Body of pancreas (tissue), 4 donors: ENCODE results near the gene AGAP1. TPM values are rescaled to one million over a fixed set of nuclear protein-coding genes. Genes with fewer than 3 reads are reported as not detected.

Experiments used
- ATAC-seq: fragments of 150-250 bp; one replicate; pipeline ENCODE4 v1.9.1; 2016
- DNase-seq, 4 donors: peaks; one replicate each; pipeline ENCODE4 v3.0.0-alpha.2; 2019
- H3K27ac ChIP-seq, 4 donors: fragments of 200-600 bp; sonication (generic); 1 replicate in 3 of 4; 2 replicates in 1 of 4; pipeline versions ENCODE4 v1.5.1 to v1.6.1; 2016 to 2019; ENCODE audit warnings: mild to moderate bottlenecking in 1 of 4, mixed read lengths in 1 of 4, moderate library complexity in 1 of 4
- H3K27me3 ChIP-seq, 2 donors: fragments of 200-600 bp; sonication (generic); one replicate each; pipeline ENCODE4 v1.6.0; 2016; ENCODE audit warnings: mild to moderate bottlenecking in 1 of 2
- H3K36me3 ChIP-seq, 2 donors: fragments of 200-600 bp; sonication (generic); replicated peaks in 1 of 2; 2 replicates each; pipeline ENCODE4 v1.5.1; 2016; ENCODE audit warnings: low read depth in 2 of 2; ENCODE audit not compliant: insufficient read depth in 1 of 2
- H3K4me1 ChIP-seq: fragments of 200-600 bp; sonication (generic); one replicate; pipeline ENCODE4 v1.6.0; 2016
- H3K4me3 ChIP-seq, 2 donors: fragments of 200-600 bp; sonication (generic); 1 replicate in 1 of 2; 2 replicates in 1 of 2; pipeline ENCODE4 v1.5.1; 2016 to 2019
- H3K9me3 ChIP-seq, 3 donors: fragments of 200-600 bp; sonication (generic); 1 replicate in 2 of 3; 2 replicates in 1 of 3; pipeline ENCODE4 v1.5.1; 2016
- POLR2A ChIP-seq, 3 donors: fragments of 450-650 bp; IDR thresholded peaks; one replicate each; pipeline ENCODE4 v1.6.1; 2016; ENCODE audit warnings: antibody characterized with exemption in 3 of 3, mild to moderate bottlenecking in 2 of 3
- whole genome bisulfite sequencing, 2 donors: methylation state at CpG; one replicate each; pipeline ENCODE4 v1.1.5; 2017; 5-methylcytosine and 5-hydroxymethylcytosine counted together
- intact Hi-C: fragments of 100-400 bp; cut with DNase I; formaldehyde crosslinking; loops from one replicate; pipeline ENCODE4 v1.15.1; 2023
- total RNA-seq, 2 donors: library from RNA; depleted of rRNA; stranded (reverse); fragments of >200 nt; gene quantifications; one replicate each; pipeline ENCODE4 v1.1.0, GENCODE V29; 2016
- TF ChIP-seq, protein P1 (sequence below), 7 experiments: fragments of 450-650 bp in 4 of 7; fragments of 200-600 bp in 3 of 7; sonication (generic) in 3 of 7; IDR thresholded peaks; one replicate each; pipeline ENCODE4 v1.5.1; 2016 to 2019; ENCODE audit warnings: antibody characterized with exemption in 7 of 7

The AGAP1 gene
- total RNA-seq, 2 donors from 2014 or later, result 21.3 to 32.6 TPM

DNA sequence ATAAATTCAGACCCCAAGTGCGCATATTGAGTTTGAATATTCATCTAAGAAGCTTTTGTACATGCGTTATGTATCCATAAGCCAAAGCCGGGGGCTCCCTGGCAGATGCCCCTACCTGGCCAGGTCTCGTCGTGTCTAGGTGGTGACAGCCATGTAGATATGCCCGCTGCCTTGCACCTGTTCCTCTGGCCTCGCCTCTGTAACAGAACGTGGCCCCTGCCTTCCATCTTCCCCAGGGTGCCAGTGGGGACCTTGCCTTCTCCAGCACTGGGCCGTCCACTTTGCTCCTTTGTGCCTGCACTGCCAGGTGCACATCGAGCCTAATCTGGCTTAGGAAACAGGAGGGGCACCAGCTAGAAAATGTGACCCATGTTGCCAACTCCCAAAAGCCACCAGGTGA, 198.2 kb downstream of the AGAP1 start:
- Histone ChIP-seq H3K27me3 (no peaks in the 10 kb centered on the region), H3K4me1 (peaks cover 11% of the 10 kb centered on the region), H3K9me3 (no peaks in the 10 kb centered on the region), H3K4me3 (no peak overlapping the region), H3K36me3 (no peaks in the 10 kb centered on the region), H3K27ac (no peak overlapping the region)
- no peak for ATAC-seq
- 83 to 86% methylated on average over 10 of the region's 10 CpGs for WGBS, 2 donors
- no peak for TF ChIP-seq POLR2A (IDR thresholded peaks at IDR 0.05)
- TF ChIP-seq, protein P1, sequence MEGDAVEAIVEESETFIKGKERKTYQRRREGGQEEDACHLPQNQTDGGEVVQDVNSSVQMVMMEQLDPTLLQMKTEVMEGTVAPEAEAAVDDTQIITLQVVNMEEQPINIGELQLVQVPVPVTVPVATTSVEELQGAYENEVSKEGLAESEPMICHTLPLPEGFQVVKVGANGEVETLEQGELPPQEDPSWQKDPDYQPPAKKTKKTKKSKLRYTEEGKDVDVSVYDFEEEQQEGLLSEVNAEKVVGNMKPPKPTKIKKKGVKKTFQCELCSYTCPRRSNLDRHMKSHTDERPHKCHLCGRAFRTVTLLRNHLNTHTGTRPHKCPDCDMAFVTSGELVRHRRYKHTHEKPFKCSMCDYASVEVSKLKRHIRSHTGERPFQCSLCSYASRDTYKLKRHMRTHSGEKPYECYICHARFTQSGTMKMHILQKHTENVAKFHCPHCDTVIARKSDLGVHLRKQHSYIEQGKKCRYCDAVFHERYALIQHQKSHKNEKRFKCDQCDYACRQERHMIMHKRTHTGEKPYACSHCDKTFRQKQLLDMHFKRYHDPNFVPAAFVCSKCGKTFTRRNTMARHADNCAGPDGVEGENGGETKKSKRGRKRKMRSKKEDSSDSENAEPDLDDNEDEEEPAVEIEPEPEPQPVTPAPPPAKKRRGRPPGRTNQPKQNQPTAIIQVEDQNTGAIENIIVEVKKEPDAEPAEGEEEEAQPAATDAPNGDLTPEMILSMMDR (IDR thresholded peaks at IDR 0.05), result no peak
- intact Hi-C loops, result no loop called here
- no peak for DNase-seq

DNA sequence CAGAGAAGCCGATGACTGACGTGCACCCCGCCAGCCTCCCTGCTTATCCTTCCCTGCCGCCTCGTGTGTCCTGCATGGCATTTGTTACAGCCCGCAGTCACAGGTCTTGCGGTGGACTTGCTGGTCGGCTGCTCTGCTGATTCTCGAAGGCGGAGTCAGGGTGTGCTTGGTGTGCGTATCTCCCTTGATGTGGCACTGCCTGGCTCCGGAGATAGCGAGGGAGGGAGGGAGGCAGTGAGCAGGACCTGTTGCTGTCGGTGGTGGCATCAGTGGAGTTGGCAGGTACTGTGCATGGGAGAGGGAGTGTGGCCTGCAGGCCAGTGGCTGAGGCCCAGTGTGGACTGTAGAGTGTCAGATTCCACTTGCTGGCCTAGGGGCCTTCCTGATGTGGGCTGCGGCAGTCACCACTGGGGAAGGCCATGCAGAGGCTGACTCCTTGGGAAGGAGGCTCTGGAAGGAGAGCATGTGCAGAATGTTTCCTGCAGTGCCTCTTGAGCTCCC, 198.9 kb downstream of the AGAP1 start:
- no peaks in the 10 kb centered on the region for H3K36me3 ChIP-seq
- peaks cover 11% of the 10 kb centered on the region for H3K4me1 ChIP-seq
- H3K9me3 ChIP-seq, result no peaks in the 10 kb centered on the region
- TF ChIP-seq, protein P1 (IDR thresholded peaks at IDR 0.05), result no peak
- no peak for TF ChIP-seq POLR2A (IDR thresholded peaks at IDR 0.05)
- H3K27me3 ChIP-seq, result no peaks in the 10 kb centered on the region
- intact Hi-C loops, result no loop called here
- DNase-seq, result no peak
- 92 to 98% methylated on average over 13 to 15 of the region's 15 CpGs for WGBS, 2 donors
- no peak for ATAC-seq
- H3K4me3 ChIP-seq, result no peak overlapping the region
- H3K27ac ChIP-seq, result no peak overlapping the region

DNA sequence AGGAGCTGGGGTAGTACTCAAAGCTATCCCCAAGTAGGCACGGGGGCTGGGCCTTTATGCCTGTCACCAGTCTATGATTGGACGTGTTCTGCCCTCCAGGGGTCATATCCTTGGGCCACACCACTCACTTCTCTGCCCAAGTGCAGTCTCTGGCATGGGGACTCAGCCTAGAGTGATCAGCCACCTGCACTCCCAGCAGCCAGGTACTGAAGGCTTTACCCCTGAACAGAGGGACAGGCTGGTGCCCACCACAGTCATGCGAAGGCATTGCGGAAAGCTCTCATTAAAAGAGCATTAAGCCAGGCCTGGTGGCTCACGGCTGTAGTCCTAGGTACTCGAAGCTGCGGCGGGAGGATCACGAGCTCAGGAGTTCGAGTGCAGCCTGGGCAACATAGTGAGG, 199.4 kb downstream of the AGAP1 start:
- TF ChIP-seq, protein P1 (IDR thresholded peaks at IDR 0.05), result no peak
- no peak for TF ChIP-seq POLR2A (IDR thresholded peaks at IDR 0.05)
- Histone ChIP-seq H3K27me3 (no peaks in the 10 kb centered on the region), H3K4me1 (peaks cover 11% of the 10 kb centered on the region), H3K36me3 (no peaks in the 10 kb centered on the region), H3K4me3 (no peak overlapping the region), H3K27ac (no peak overlapping the region), H3K9me3 (no peaks in the 10 kb centered on the region)
- intact Hi-C loops, result no loop called here
- DNase-seq (no peak), ATAC-seq (no peak)
- WGBS, 2 donors, result 95 to 99% methylated on average over 10 of the region's 10 CpGs

DNA sequence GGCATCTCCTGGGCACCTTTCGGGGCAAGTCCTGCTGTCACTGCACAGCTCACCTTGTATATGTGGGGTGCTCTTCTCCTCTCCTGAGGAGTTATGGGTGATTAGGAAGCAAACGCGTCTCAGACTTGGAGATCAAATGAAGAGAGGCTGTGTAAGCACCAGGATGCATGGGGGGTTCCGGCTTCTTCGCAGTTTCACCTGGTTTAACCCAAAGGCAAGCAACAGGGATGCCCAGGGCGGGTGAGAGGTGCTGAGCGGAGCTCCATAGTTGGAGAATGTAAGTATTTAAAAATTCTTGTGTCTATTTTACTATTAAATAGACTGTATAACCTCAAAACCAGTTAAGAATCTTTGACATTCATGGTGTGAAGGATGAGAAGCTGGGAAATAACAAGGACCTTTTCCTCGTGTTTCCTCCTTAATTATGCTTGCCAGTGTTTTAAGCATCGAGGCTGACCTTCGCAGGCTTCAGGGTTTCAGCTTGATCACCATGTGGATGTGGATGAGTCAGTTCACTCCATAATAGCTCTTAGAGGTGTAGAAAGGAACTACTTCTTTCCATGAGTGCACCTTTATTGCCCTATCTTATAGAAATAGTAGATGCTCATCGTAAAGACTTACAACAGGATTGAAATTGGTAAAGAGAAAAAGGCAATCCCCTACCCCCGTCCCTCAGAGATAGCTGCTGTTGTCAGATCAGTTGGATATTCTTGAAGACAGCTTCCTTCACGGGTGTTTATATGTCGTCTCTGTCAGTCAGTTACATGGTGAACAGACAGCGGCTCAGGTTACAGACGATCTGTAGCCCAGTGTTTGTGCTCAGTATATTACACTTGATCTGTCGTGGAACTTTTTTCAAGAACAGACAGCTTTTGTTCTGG, 201.1 kb downstream of the AGAP1 start:
- H3K4me1 ChIP-seq, result peaks cover 10% of the 10 kb centered on the region
- no peak overlapping the region for H3K27ac ChIP-seq
- intact Hi-C loops, result no loop called here
- no peaks in the 10 kb centered on the region for H3K9me3 ChIP-seq
- no peak for ATAC-seq
- no peak overlapping the region for H3K4me3 ChIP-seq
- DNase-seq, result no peak
- H3K36me3 ChIP-seq, result no peaks in the 10 kb centered on the region
- no peaks in the 10 kb centered on the region for H3K27me3 ChIP-seq
- TF ChIP-seq, protein P1 (IDR thresholded peaks at IDR 0.05), result no peak
- TF ChIP-seq POLR2A (IDR thresholded peaks at IDR 0.05), result no peak
- WGBS, 2 donors, result 86 to 88% methylated on average over 17 of the region's 17 CpGs

DNA sequence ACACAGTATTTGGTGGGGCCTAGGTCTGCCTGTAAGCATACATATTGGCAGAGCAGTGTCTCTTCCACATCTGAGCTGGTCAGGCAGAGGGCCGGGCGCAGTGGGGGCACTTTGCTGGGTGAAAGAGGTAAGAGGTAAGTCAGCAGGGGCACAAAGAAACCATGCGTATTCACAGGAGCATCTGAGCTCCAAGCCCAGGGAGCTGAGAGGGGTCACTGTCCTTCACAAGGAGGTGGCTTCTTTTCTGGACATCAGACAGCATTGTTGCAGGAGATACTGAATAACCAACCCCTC, 201.7 kb downstream of the AGAP1 start:
- 98 to 100% methylated on average over 3 of the region's 3 CpGs for WGBS, 2 donors
- ATAC-seq, result no peak
- intact Hi-C loops, result no loop called here
- no peak for DNase-seq
- TF ChIP-seq, protein P1 (IDR thresholded peaks at IDR 0.05), result no peak
- no peak for TF ChIP-seq POLR2A (IDR thresholded peaks at IDR 0.05)
- Histone ChIP-seq H3K9me3 (no peaks in the 10 kb centered on the region), H3K27ac (no peak overlapping the region), H3K4me1 (peaks cover 5% of the 10 kb centered on the region), H3K27me3 (no peaks in the 10 kb centered on the region), H3K4me3 (no peak overlapping the region), H3K36me3 (no peaks in the 10 kb centered on the region)
